CD4-positive, alpha-beta T cell treated with Interferon alpha-2 for 1 hour (primary cell): ENCODE data around the gene HOXC13.

Experiments used
- DNase-seq, 2 donors: peaks; one replicate each; pipeline ENCODE4 v3.0.0-alpha.2; 2020 to 2022

Gene HOXC13

DNA sequence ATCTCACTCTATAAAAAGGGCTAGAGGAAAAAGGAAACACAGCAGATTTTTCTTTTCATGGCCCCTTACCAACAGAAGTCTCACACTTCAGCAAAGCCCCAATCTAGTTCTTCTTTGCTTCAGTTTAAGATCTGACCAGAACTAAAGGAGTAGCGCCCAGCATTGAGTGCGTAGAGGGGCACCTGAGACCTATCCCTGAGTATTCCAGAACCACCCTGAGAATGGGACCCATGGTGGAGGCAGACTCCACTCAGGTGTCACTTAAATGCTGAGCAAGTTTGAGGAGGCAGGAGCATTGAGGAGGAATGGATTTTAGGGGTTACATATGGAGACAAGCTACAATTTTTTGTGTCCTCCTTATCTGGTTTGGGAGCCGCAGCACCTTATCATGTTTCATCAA lies 32.5 kb downstream of the HOXC13 start:
- DNase-seq = no peak

DNA sequence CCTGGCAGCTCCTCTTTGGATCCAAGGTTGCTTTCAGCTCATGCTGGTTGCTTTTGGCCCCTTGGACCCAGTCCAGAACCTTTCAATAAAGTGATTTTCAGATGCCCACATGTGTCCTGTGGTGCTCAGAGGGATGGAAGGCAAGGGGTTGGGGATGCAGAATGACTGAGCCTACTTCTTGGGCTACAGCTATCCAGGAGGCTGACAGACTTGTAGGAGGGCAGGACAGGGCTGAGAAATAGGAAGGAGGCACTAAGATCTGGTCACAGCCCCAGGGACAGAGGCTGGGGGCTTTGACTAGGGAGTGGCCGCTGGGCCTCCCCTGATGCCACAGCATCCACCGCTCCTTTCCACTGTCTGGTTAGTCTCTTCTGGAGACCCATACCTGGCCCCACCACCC lies 33.1 kb downstream of the HOXC13 start:
- DNase-seq = no peak

DNA sequence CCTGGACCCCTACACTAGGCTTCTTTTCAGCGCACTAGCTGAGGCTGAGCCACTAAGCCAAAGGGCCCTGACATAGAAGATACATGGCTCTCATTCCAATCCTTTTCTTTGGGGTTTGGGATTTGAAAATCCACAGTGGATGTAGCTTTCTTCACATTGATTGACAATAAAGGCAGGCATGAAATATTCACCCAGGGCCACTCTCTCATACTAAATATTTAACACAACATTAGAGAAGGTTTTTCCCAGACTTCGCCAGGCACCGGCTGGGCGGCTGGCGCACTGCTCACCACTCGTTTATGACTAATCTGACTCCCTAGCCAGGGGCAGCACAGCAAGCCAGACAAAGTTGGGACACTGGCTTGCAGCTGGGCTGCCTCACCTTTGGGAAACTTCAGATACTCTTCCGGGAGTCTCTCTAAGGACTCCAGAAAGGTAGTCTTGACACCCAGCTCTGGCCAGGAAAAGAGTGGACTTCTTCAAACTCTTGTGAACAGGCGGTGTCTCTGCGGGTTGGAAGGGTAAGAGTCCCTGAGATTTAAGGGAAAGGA lies 33.6 kb downstream of the HOXC13 start:
- DNase-seq = no peak

DNA sequence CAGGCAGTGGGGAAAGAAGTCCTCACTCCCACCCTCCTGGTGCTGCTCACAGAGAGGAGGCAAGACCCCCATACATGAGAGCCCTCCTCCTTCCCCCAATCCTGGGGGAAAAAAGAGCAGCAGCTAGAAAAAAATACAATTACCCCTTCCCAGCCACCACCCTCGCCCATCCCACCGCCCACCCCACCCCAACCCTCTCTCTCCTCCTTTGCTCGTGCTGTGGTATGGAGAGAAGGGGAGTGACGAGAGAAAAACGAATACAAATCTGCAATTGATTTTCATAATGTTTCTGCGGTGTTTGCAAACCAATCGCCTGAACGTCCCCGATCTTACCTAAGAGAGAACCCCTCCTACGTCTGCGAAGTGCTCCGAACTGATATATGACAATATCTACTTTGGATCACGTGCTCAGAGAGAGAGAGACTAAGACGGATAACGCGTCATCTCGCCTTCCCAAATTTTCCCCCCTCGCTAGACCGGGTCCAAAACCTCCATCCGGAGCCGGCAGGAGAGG lies 34.1 kb downstream of the HOXC13 start, which contains the start of gene HOXC11:
HOXC11 (plus strand) TSS at position 405 of the 514 bp plus-strand sequence. CDS start 116 bp downstream, outside the sequence.
- DNase-seq = no peak

DNA sequence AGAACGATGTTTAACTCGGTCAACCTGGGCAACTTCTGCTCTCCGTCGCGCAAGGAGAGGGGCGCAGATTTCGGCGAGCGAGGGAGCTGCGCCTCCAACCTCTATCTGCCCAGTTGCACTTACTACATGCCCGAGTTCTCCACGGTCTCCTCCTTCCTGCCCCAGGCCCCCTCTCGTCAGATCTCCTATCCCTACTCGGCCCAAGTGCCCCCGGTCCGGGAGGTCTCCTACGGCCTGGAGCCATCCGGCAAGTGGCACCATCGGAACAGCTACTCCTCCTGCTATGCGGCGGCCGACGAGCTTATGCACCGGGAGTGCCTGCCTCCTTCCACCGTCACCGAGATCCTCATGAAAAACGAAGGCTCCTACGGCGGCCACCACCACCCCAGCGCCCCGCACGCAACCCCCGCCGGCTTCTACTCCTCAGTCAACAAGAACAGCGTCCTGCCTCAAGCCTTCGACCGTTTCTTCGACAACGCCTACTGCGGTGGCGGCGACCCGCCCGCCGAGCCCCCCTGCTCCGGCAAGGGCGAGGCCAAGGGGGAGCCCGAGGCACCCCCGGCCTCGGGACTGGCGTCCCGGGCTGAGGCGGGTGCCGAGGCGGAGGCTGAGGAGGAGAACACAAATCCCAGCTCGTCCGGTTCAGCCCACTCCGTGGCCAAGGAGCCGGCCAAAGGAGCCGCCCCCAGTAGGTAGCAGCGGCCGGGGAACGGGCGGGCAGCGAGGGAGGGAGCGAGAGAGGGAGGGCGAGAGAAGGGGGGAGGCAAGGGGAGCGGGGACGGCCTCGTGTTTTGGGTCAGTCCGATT lies 34.8 kb downstream of the HOXC13 start:
- no peak for DNase-seq

DNA sequence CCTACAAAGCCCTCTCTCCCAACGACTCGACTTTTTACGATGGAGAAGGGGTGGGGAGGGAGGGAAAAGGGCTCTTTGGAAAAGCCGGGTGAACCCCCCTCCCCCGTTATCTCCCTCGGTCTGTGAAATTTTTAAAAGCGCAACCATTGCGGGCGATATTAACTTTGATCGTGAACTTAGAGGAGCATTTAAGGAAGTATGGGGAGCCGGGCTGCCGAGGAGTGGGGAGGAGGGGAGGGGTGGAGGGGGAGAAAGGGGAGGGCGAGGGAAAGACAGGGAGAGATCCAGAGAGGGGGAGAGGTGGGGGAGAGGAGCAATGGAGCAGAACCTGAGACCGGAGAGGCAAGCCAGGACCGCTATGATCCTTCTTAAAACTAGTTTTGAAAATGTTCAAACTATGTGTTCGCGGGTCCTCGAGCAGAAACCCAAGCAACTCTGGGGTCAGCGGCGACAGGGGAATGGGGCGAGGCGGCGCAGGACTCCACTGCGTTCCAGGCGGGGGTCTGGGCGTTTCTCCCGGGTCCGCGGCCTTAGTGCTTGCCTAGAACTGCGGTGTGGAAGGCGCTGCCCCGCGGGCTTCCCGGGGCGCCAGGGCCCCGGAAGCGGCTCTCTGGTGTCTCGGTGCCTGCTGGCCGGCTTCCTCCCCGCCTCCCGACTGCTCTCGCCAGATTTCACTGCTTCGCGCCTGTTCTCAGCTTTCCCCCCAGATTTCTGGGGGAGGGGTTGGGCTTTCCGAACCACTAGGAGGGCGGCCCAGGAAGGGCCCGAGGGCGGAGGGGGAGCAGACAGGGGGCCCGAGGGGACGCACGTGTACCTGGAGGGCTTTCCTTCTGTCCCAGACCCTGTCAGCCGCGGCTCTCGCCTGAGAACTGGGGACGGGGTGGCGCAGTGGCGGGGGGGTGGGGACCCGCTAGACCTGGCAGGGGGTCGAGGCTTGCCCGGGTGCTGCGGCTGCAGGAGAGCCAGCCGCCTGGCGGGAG lies 35.7 kb downstream of the HOXC13 start, which contains the start of gene HOTAIR:
HOTAIR (minus strand) TSS at position 871 of the 980 bp plus-strand sequence.
- peak in 1 of 2 donors; percentile 42 for DNase-seq

DNA sequence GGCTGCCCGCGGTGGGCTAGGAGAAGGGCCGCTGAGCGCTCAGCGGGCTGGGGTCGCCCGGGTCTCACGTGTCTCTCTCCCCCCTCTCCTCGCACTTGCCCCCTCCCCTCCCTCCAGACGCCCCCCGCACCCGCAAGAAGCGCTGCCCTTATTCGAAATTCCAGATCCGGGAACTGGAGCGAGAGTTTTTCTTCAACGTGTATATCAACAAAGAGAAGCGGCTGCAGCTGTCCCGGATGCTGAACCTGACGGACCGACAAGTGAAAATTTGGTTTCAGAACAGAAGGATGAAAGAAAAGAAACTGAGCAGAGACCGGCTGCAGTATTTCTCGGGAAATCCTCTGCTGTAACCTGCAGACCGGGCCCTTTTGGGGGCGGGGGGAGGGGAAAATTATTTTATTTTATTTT lies 36.4 kb downstream of the HOXC13 start:
- DNase-seq = no peak

DNA sequence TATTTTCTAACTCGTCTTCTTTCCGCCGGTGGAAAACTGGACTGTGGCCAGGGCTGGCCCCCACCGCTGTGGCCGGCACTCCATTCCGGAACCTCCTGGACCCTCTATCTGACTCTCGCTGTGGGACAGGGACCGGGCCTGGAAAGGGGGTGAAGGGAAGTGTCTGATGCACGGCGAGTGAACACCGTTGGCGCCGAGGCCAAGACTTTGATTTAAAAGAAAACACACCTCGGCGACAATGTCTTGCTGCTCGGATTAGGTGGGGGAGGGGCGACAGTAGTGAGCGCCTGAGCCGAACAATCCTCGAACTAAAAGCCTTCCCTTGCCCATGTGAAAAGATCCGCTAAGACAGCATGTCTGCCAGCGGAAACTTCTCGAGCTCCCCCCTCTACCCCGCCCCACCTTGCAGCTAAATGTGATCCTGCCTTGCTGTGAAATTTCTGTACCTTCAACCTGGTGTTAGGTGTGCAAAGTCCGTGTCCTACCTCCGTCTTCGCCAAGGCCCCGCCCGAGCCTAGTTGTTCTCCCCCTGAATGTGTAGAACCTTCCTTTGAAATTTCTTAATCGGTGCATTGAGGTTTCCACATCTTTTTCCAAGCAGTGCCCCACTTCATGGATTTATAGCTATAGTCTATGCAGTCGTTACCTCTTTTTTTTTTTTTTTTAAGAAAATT lies 37.0 kb downstream of the HOXC13 start:
- no peak for DNase-seq

DNA sequence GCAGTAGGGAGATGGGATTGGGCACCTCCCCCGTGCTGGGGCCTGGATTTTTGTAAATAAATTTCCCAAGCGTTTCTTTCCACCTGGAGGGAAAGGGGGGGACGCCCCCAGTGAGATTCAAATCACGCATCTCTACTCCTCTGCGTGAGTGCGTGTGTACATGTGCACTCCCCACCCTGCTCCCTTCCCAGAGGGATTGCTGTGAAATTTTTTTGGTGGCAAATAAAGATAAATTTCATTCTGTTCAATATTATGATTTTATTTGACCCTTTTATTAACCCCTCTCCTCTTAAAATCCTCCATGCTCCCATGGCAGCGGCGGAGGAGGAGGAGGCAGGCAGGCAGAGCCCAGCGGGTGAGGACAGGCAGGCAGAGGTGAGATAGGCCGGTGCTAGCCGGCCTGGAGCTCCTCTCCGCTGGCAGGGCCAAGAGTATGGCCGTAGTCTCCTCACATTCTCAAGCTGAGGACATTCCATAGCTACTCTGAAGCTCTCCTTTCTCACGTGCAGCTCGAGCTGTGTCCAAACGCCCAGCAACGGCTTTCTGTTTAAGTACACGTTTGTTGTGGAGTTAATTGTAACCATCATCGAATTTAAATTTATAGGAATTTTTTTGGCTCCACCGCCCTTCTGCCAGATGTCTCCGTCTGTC lies 37.7 kb downstream of the HOXC13 start:
- DNase-seq = no peak

DNA sequence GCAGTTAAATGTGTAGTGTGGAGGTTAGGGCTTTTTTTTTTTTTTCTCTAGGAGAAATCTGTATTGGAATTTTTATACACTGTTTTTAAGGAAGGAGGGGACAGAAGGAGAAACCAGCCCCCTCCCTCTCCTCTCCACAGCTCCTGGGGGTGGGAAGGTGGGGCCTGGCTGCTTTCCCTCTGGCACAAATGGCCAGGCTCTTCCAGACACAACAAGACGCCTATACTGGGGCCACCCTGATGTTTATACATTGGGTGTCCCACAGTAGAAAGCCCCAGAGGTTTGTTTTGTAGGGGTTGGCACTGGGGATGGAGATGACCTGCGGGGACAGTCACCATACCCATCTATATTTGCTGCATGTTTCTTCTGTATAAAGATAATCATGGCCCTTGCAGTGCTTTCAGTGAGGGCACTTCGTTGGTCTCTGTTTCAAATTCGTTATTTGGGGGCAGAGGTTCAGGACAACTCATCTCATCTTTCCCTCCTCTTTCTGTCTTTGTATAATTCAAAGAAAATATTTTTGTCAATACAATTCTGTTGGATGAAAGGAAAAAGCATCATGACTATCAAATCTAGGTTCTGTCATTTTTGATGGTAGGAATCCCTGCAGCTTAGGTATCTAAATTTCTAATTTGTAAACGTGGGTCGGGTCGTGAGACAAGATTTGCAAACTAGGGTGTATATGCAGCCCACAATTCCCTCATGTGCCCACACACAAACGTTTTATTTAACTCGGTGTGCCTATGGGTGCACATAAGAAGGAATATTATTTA lies 38.4 kb downstream of the HOXC13 start:
- DNase-seq = no peak

DNA sequence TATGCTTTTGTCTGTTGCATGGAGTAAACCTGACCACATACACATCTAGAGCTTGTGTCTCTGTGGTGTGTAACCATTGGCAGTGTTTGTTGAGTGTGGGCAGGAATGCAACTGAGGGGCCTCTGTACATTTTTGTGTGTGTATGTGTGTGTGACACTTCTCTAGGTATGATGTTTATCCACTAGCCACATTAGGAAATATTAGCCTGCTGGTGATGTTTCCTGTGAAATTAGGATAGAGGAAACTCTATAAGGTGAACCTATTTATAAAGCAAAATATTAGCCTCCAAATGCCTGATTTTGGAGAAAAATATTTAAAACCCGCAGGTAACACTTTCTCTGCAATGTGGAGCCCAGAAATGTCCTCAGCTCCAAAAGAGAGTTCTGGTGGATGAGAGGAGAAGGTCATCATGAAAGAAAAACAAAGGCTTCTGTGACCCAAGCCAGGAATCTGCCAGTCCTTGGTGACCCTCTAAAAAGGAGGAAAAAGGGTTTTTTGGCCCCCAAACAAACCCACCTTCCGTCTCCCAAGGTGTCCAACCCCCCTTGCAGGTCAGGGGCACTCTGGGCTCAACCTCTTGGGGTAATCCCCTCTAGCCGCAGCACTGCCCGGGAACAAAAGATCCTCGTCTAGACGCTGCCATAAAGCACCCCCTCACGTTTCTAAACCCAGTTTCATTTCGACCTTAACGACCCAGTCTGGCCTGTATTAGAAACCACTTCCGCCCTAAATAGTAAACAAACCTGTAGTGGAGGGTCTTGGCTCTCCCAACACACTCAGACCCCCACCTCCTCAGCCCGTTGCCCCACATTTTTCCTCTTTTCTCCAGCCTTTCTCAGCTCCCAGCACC lies 39.2 kb downstream of the HOXC13 start:
- DNase-seq = no peak

DNA sequence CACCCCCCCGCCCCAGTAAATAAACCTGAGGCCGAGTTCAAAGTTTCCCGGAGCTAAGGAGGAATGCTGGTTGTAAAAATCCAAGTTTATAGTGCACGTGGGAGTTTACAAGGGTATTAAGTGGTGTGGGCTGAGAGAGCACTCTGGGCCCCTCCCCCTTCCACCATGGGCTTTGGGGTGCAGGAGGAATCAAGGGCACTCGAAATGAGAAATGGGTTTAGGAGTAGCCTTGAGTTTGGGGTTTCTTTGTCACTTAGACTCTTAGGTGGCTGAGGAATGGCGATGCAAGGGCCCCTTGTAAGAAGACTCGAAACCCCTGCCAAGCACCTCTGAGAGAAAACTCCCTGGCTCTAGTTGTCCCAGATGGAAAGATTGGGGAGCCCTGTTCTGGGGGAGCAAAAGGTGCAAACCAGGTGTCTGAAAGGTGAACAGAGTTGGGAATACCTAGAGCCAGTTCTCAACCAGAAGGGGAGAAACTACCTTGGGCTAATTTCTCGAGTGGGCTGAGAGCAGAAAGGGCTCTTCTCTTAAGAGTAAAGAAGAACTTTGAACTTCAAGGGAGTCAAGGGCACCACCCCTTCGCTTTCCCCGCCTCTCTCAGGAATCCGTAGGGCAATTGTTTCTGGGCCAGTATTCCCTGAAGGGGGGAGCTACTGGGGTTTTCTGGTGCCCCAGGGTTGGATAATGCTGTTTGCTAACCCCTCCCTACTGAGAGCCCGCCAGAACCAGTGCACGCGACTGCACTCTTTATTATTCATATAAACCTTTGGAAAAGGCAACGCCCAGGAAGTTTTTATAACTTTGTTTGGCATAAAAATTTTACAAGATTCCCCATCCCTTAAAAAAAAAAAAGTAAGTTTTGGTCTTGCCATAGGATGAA lies 40.1 kb downstream of the HOXC13 start:
- DNase-seq = no peak

DNA sequence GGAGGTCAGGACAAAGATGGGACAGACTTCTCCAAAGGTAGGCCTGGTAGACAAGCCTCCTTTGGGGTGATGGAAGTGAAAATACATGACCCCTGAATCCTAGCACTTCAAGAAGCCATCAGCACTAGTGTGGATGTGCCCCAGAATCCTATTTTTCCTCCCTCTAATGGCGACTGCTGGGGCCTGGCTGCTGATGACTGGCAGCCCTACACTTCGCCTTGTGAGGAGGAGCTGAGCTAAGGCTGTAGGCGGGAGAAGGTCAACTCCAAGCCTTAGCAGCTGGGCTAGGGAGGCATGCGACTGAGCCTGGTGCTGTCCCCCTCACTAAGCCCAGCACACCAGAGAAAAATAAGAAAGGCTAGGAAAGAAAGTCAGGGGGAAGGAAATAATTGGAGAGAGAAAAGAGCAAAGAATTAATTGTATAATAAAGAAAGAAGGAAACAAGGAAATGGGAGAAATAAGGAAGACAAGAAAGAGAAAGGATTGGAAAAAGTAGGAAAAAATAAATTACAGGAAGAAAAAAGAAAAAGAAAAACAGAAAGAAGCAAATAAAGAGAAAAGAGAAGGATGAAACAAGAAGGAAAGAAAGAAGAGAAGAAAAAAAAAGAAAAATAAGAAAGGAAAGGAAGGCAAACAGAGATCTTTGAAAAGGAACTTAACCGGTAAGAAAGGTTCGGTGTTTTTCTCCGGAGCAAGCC lies 41.6 kb downstream of the HOXC13 start:
- no peak for DNase-seq

DNA sequence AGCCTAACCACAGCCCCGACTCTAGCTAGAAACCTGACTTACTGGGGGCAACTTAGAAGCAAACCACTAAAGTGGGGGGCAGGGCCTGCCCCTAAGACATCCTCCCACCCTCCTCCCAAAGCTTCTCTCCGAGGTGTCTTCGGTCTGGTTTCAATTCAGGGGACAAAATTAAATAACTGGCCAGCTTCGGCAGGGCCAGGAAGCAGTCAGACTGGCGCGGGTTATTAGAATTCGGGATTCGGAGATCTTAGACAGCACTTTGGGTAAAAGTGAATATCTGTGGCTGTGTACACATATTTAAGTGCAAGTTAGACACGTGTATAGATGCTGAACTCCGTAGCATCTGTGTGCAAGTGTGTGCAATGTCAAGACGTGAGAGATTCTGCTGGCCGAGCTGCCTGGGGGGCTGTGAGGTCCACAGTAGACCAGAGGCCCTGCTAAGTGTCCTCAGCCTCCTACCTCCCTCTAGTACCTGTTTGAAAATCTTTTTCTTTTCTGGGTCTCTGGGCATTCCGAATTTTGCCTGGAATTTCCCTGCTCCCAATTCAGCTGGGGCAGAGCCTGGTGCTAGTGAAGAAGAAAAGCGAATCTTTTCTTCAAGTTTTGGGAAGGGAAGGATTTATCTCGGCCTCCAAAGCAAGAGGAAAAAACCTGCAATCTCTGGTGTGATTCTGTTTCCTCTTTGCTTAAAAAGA lies 42.3 kb downstream of the HOXC13 start:
- DNase-seq = no peak

DNA sequence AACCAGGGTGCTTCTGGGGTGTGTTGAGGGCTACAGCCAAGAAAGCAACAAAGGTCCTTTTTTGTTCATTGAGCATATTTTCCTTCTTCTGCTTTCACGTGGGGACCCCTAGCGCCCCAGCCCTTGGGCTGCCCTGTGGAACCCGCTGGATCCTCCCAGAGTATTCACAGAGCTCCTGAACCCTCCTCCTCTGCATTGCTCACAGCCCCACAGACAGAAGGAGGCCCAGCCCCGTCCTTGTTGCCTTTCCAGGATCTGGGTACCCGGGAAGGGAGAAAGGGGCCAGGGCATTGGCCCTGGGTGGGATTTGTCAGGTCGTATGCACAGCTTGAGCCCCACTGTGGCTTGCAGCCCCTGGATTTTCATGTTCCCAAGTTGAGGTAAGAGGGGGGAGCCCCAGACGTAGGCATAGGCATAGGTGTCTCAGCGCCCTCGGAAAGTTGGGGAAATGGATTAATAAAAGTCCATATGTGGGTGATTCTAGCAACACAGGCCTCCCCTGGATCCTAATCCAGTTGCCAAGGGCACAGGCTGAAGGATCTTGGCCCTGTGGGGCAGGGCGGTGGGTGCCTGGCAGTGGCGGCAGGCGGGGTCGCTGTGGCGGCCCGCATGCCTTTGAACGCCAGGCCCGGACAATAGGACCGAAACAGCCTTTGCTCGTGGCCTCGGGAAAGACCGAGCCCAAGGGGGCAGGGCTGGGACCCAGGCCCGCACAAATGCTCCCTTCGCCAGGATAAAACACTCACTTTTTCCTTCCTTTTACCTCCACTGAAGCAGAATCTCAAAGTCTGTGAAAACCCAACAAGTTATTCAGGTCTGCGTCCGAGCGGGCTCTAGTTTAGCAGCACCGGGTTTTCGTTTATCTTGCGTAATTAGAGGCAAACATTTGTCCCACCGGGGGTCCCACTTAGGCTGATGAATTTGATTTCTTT lies 43.3 kb downstream of the HOXC13 start:
- no peak for DNase-seq
